CD4-positive, alpha-beta T cell (primary cell): Measurements from ENCODE around the gene PKP4. TPM values are rescaled to one million over a fixed set of nuclear protein-coding genes. Genes with fewer than 3 reads are reported as not detected.
"Not testable (repeated sequence)": the region's sequence is repeated elsewhere in the genome, so short reads cannot be mapped to it uniquely, and the experiment has no call there.

Experiments used
- ATAC-seq: fragments of 200-7000 bp; cut with Tn5 transposase; one replicate; pipeline ENCODE4 v1.10.0; 2022; ENCODE audit warnings: mild to moderate bottlenecking; ENCODE audit not compliant: poor library complexity
- CTCF ChIA-PET: fragments of 350-600 bp; sonication (Branson Sonifier 250); formaldehyde crosslinking; loops from one replicate; lab custom pipeline; 2021; ENCODE audit warnings: antibody characterized with exemption, inconsistent platforms; lab: Charles Lee
- POLR2A ChIA-PET: fragments of 350-600 bp; sonication (Branson Sonifier 250); formaldehyde crosslinking; loops from one replicate; lab custom pipeline; 2021; ENCODE audit warnings: antibody characterized with exemption, inconsistent platforms; lab: Charles Lee
- DNase-seq, 14 experiments: peaks; one replicate each; pipeline ENCODE4 v3.0.0-alpha.2; 2013 to 2020; ENCODE audit warnings: mixed read lengths in 2 of 14
- H3K27ac ChIP-seq, 2 donors: one replicate each; pipeline versions ENCODE4 v1.5.1 to v1.7.0; 2013; ENCODE audit warnings: low read length in 2 of 2, low read depth in 1 of 2, mild to moderate bottlenecking in 1 of 2
- H3K27me3 ChIP-seq, 2 experiments: 1 replicate in 1 of 2; 2 replicates in 1 of 2; pipeline versions ENCODE4 v1.6.1 to v1.7.0; 2013; ENCODE audit warnings: low read length in 2 of 2, control low read depth in 1 of 2, mild to moderate bottlenecking in 1 of 2, moderate library complexity in 1 of 2; ENCODE audit not compliant: insufficient read depth in 2 of 2, control insufficient read depth in 1 of 2
- H3K36me3 ChIP-seq: one replicate; pipeline ENCODE4 v1.6.1; 2013; ENCODE audit warnings: low read length, control low read depth; ENCODE audit not compliant: insufficient read depth
- H3K4me1 ChIP-seq: one replicate; pipeline ENCODE4 v1.6.1; 2013; ENCODE audit warnings: low read length, control low read depth; ENCODE audit not compliant: insufficient read depth
- H3K4me3 ChIP-seq: one replicate; pipeline ENCODE4 v1.5.1; 2013; ENCODE audit warnings: mild to moderate bottlenecking, low read length, moderate library complexity
- H3K9me3 ChIP-seq, 2 experiments: 1 replicate in 1 of 2; 2 replicates in 1 of 2; pipeline versions ENCODE4 v1.6.1 to v1.7.0; 2013; ENCODE audit warnings: low read length in 2 of 2, mild to moderate bottlenecking in 2 of 2, control low read depth in 1 of 2, moderate library complexity in 1 of 2; ENCODE audit not compliant: control insufficient read depth in 1 of 2, insufficient read depth in 1 of 2
- H3K27ac Mint-ChIP-seq: one replicate; pipeline ENCODE4 v1.8.0; 2020; ENCODE audit warnings: mixed read lengths
- H3K27me3 Mint-ChIP-seq: one replicate; pipeline ENCODE4 v1.8.0; 2021; ENCODE audit warnings: mixed read lengths
- H3K36me3 Mint-ChIP-seq: one replicate; pipeline ENCODE4 v1.8.0; 2021; ENCODE audit warnings: low read depth, mixed read lengths
- H3K4me1 Mint-ChIP-seq: one replicate; pipeline ENCODE4 v1.8.0; 2021; ENCODE audit warnings: low read depth, mixed read lengths
- H3K4me3 Mint-ChIP-seq: one replicate; pipeline ENCODE4 v1.8.0; 2020; ENCODE audit warnings: mild to moderate bottlenecking, mixed read lengths
- H3K9me3 Mint-ChIP-seq: one replicate; pipeline ENCODE4 v1.8.0; 2020; ENCODE audit warnings: mixed read lengths
- intact Hi-C, 2 experiments: fragments of 100-400 bp; cut with DNase I in 1 of 2; cut with micrococcal nuclease in 1 of 2; formaldehyde crosslinking; loops; one replicate each; pipeline versions ENCODE4 v1.15.1 to v1.9.0; 2023 to 2025; cut with DNase I, micrococcal nuclease
- total RNA-seq, 174 experiments: library from RNA in 2 of 174; stranded (reverse) in 2 of 174; gene quantifications; one replicate each; pipeline ENCODE4 v1.2.3 and lab custom pipeline; 2021 to 2026
- TF ChIP-seq, protein P1 (sequence below): fragments of 200-600 bp; IDR thresholded peaks from one replicate; pipeline ENCODE4 v1.8.0; 2022; ENCODE audit warnings: antibody characterized with exemption, mild to moderate bottlenecking

The PKP4 gene
- total RNA-seq, 2 experiments from 2014 or later = 10.8 to 14.6 TPM

- TF ChIP-seq, protein P1, sequence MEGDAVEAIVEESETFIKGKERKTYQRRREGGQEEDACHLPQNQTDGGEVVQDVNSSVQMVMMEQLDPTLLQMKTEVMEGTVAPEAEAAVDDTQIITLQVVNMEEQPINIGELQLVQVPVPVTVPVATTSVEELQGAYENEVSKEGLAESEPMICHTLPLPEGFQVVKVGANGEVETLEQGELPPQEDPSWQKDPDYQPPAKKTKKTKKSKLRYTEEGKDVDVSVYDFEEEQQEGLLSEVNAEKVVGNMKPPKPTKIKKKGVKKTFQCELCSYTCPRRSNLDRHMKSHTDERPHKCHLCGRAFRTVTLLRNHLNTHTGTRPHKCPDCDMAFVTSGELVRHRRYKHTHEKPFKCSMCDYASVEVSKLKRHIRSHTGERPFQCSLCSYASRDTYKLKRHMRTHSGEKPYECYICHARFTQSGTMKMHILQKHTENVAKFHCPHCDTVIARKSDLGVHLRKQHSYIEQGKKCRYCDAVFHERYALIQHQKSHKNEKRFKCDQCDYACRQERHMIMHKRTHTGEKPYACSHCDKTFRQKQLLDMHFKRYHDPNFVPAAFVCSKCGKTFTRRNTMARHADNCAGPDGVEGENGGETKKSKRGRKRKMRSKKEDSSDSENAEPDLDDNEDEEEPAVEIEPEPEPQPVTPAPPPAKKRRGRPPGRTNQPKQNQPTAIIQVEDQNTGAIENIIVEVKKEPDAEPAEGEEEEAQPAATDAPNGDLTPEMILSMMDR = no peak
- Histone ChIP-seq H3K27me3 (no peaks in the 10 kb centered on the region), H3K4me1 (no peaks in the 10 kb centered on the region), H3K36me3 (no peaks in the 10 kb centered on the region), H3K9me3 (no peaks in the 10 kb centered on the region), H3K4me3 (no peak overlapping the region), H3K27ac (no peak overlapping the region)
- CTCF ChIA-PET = no interaction called here
- H3K27me3 Mint-ChIP-seq = no peaks in the 10 kb centered on the region
- POLR2A ChIA-PET = no interaction called here
- ATAC-seq (no peak), DNase-seq (no peak)
- peaks cover 9% of the 10 kb centered on the region for H3K36me3 Mint-ChIP-seq
- H3K9me3 Mint-ChIP-seq = no peaks in the 10 kb centered on the region
- peaks cover 6% of the 10 kb centered on the region for H3K4me1 Mint-ChIP-seq
- intact Hi-C loops = loop anchor here in 1 of 2 experiments (10.0 kb wide), 1 partner anchor 842 kb away; the partner anchor contains the start of gene ACVR1C
- H3K4me3 Mint-ChIP-seq = no peak overlapping the region
- H3K27ac Mint-ChIP-seq = no peak overlapping the region
These were observed 10.5 kb downstream of the PKP4 start for GRCh38 chr2:158467248-158467647.

DNA sequence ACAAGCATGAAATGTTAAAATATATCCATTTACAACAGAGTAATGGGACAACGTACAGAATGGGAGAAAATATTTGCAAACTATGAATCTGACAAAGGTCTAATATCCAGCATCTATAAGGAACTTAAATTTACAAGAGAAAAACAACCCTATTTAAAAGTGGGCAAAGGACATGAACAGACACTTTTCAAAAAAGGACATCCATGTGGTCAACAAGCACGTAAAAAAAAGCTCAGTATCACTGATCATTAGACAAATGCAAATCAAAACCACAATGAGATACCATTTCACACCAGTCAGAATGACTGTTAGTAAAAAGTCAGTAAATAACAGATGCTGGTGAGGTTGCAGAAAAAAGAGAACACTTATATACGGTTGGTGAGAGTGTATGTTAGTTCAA lies 16.1 kb downstream of the PKP4 start:
- peaks cover 23% of the 10 kb centered on the region for H3K4me1 Mint-ChIP-seq
- H3K27ac ChIP-seq, H3K36me3 Mint-ChIP-seq, H3K36me3 ChIP-seq, H3K9me3 ChIP-seq, H3K4me1 ChIP-seq, ATAC-seq, intact Hi-C loops, H3K4me3 Mint-ChIP-seq, H3K27me3 Mint-ChIP-seq, H3K27ac Mint-ChIP-seq, CTCF ChIA-PET, H3K9me3 Mint-ChIP-seq, H3K27me3 ChIP-seq, DNase-seq, H3K4me3 ChIP-seq: not testable (repeated sequence)
- POLR2A ChIA-PET = interaction anchor here (1.6 kb wide), 1 partner anchor 14 kb away, joined by 4 read pairs; no protein-coding TSS in a partner anchor

- H3K4me3 ChIP-seq, intact Hi-C loops, H3K27ac ChIP-seq, H3K9me3 Mint-ChIP-seq, H3K4me3 Mint-ChIP-seq, H3K36me3 Mint-ChIP-seq, H3K27ac Mint-ChIP-seq, H3K9me3 ChIP-seq, CTCF ChIA-PET, DNase-seq, H3K27me3 Mint-ChIP-seq, H3K4me1 ChIP-seq, H3K36me3 ChIP-seq, H3K27me3 ChIP-seq, ATAC-seq: not testable (repeated sequence)
- peaks cover 27% of the 10 kb centered on the region for H3K4me1 Mint-ChIP-seq
- POLR2A ChIA-PET = interaction anchor here (1.6 kb wide), 1 partner anchor 15 kb away, joined by 4 read pairs; no protein-coding TSS in a partner anchor
These were observed 16.5 kb downstream of the PKP4 start for GRCh38 chr2:158473300-158473699.

DNA sequence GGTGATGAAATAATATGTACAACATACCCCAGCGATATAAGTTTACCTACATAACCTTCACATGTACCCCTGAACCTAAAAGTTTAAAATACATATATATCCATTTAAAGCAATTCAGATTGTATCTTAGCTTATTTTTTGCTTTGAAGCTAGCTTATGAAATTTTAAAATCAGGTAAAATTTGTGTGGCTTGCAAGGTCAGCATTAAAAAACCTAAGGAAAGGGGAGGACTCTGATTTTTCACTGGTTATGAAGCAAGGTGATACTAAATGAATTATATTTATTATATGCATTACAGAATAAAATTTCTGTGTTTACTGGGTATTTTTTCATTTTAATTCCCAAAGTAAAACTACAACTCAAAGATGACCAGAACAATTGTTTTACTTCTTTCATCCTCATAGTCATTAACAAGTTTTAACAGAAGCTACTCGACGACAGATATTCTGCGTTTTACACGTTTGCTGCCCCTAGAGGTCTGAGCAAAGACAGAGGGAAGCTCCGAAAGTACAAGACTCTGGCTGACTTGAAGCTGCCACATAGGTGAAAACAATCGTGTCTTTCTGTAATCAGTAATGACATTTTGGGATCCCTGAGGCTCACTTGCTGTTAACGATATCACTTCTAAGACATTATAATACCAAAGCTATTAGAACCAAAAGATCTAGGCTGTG lies 17.1 kb downstream of the PKP4 start:
- Histone ChIP-seq H3K4me1 (peaks cover 9% of the 10 kb centered on the region), H3K9me3 (no peaks in the 10 kb centered on the region), H3K27me3 (no peaks in the 10 kb centered on the region), H3K4me3 (no peak overlapping the region), H3K27ac (no peak overlapping the region), H3K36me3 (no peaks in the 10 kb centered on the region)
- ChIA-PET CTCF (no interaction called here), POLR2A (interaction anchor here (1.6 kb wide), 1 partner anchor 15 kb away, joined by 4 read pairs; no protein-coding TSS in a partner anchor)
- intact Hi-C loops = no loop called here
- Mint-ChIP-seq H3K36me3 (peaks cover 9% of the 10 kb centered on the region), H3K27me3 (no peaks in the 10 kb centered on the region), H3K4me1 (peaks cover 33% of the 10 kb centered on the region), H3K9me3 (peaks cover 2% of the 10 kb centered on the region), H3K27ac (no peak overlapping the region), H3K4me3 (no peak overlapping the region)
- DNase-seq (no peak), ATAC-seq (no peak)
- TF ChIP-seq, protein P1 = no peak

DNA sequence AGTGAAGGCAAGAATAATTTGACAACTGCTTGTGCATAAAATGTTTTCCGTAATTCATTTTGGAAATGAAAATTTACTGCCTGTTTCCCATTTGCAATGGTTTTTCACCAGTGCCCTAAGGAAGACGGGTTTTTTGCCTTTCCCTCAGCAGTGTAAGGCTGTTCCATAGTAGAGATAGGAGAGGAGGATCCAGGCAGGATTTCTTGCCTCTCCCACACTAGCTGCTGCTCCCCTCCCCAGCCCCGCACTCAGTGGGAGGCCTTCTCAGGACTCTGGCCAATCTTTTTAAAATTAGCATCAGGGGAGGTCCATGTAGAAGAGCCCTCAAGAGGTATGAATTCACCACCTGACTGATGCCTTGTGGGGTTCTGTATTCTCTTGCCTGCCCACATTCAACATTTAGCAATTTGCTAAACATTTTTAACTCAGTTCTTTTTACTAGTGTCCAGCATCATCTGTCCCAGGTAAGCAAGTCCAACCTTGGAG lies 17.8 kb downstream of the PKP4 start:
- H3K4me1 ChIP-seq, H3K4me3 Mint-ChIP-seq, DNase-seq, ATAC-seq, H3K27me3 ChIP-seq, CTCF ChIA-PET, H3K36me3 ChIP-seq, H3K36me3 Mint-ChIP-seq, H3K27me3 Mint-ChIP-seq, H3K4me3 ChIP-seq, intact Hi-C loops, H3K9me3 ChIP-seq, H3K27ac Mint-ChIP-seq, H3K9me3 Mint-ChIP-seq, H3K27ac ChIP-seq: not testable (repeated sequence)
- H3K4me1 Mint-ChIP-seq = peaks cover 33% of the 10 kb centered on the region
- POLR2A ChIA-PET = interaction anchor here (1.6 kb wide), 1 partner anchor 16 kb away, joined by 4 read pairs; no protein-coding TSS in a partner anchor
